Mesodermal cell (in vitro differentiated cells): ENCODE results near the gene HMGXB4.

Source experiments
- H3K27ac ChIP-seq: 2 replicates; pipeline ENCODE4 v1.7.0; 2013; ENCODE audit warnings: mild to moderate bottlenecking, low read depth, low read length, moderate library complexity; ENCODE audit not compliant: severe bottlenecking
- H3K36me3 ChIP-seq: 2 replicates; pipeline ENCODE4 v1.7.1; 2013; ENCODE audit warnings: mild to moderate bottlenecking, low read length, moderate library complexity; ENCODE audit not compliant: control insufficient read depth, insufficient read depth
- H3K4me1 ChIP-seq: one replicate; pipeline ENCODE4 v1.7.1; 2013; ENCODE audit warnings: mild to moderate bottlenecking, low read length; ENCODE audit not compliant: insufficient read depth, control insufficient read depth, poor library complexity, severe bottlenecking
- H3K4me3 ChIP-seq: 2 replicates; pipeline ENCODE4 v1.7.0; 2013; ENCODE audit warnings: low read length, control low read depth, mild to moderate bottlenecking; ENCODE audit not compliant: insufficient read depth, poor library complexity, severe bottlenecking; ENCODE audit errors: extremely low read depth
- H3K9me3 ChIP-seq: 2 replicates; pipeline ENCODE4 v1.7.1; 2013; ENCODE audit warnings: mild to moderate bottlenecking, low read length, moderate library complexity; ENCODE audit not compliant: control insufficient read depth
- WGBS, 2 experiments: methylation state at CpG; one replicate each; pipeline ENCODE4 v1.1.5; 2013; ENCODE audit warnings: missing lambda C conversion rate in 2 of 2; ENCODE audit not compliant: insufficient coverage in 2 of 2; 5-methylcytosine and 5-hydroxymethylcytosine counted together

Gene HMGXB4

DNA sequence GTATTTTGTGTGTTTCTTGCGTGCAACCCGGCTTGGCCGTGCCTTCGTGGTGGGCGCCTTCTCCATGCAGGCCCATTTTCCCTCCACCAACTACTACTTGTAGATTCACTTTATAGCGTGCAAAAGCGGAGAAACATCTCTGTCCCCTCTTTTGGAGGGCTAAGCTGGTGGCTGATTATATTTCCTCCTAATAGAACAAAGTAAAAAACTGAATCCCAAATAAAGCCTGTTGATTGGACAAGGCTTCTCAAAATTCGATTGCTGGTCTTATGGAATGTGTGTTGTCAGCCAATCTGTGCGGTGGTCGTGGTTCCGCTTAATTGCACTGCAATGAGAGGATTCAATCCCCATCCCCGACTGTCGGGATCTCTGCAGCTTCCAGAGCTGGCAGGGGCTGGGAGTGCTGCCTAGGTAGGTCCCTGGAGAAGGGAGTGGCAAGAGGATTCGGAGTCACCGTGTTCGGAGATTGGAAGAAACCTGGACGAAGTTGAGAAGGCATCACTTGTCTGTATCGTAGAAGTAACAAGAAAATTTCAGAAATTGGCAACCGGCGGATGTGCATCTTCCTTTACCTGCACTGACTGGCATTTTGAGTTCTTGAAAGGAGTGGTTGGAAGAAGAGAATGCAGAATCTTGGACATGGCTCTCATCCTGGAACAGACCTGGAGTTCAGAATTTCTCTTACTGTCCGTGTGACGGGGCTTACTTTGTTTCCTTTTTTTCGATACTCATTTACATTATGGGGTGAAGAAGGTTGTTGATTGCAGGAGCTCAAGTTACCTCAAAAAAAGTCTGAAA is 1.1 kb downstream of the HMGXB4 start:
- H3K9me3 ChIP-seq = no peaks in the 10 kb centered on the region
- peaks cover 2% of the 10 kb centered on the region for H3K4me1 ChIP-seq
- H3K4me3 ChIP-seq = peak overlapping the region; percentile 87
- WGBS, 2 experiments = 30 to 37% methylated on average over 15 to 18 of the region's 23 CpGs
- H3K27ac ChIP-seq = peak overlapping the region; percentile 96
- peaks cover 35% of the 10 kb centered on the region for H3K36me3 ChIP-seq

DNA sequence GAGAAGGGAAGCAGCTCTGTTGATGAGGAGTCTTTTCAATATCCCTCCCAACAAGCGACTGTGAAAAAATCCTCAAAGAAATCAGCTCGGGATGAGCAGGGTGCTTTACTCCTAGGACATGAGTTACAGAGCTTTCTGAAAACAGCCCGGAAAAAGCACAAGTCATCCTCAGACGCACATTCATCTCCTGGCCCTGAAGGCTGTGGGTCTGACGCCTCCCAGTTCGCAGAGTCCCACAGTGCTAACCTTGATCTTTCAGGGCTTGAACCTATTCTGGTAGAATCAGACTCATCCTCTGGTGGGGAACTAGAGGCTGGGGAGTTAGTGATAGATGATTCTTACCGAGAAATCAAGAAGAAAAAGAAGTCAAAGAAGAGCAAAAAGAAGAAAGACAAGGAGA is 7.7 kb downstream of the HMGXB4 start:
- Histone ChIP-seq H3K9me3 (no peaks in the 10 kb centered on the region), H3K4me3 (no peak overlapping the region), H3K27ac (no peak overlapping the region), H3K4me1 (no peaks in the 10 kb centered on the region), H3K36me3 (peaks cover 88% of the 10 kb centered on the region)
- 93 to 100% methylated on average over 6 to 7 of the region's 7 CpGs for WGBS, 2 experiments

DNA sequence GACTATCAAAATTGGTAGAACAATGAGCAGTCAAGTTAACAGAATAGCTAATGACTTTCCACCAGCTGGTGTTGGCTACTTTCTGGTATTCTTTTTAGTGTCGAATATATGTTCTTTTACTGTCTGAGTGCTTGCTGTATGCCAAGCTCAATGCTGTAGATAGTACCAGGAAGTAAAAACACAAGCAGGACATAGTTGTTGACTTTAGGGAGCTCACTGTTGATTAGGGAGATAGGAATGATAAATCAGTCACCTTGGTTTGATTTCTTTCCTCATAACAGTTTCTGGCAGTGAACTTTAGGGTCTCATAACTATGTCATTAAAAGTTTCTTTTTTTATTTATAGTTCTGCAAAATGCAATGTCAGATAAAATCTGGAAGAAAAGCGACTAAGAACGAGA is 9.0 kb downstream of the HMGXB4 start:
- WGBS, 2 experiments = 100% methylated on average over 2 of the region's 3 CpGs

DNA sequence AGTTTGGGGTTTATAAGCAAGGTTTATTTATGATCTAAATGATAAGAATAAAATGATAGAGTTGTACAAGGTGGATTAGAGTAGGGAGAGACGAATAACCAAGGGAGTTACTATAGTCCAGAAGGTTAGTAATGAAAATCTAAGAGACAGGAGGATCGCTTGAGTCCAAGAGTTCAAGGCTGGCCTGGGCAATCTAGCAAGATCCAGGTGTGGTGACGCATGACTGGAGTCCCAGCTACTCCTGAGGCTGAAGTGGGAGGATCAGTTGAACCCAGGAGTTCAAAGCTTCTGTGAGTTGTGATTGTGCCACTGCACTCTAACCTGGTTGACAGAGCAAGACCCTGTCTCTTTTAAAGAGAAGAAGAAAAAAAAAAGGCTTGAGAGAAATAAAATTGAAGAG is 12.3 kb downstream of the HMGXB4 start:
- Histone ChIP-seq H3K4me3 (no peak overlapping the region), H3K4me1 (no peaks in the 10 kb centered on the region), H3K9me3 (no peaks in the 10 kb centered on the region), H3K27ac (no peak overlapping the region), H3K36me3 (peaks cover 97% of the 10 kb centered on the region)
- WGBS, 2 experiments = 90 to 98% methylated on average over 3 of the region's 3 CpGs

More for the DNA sequence above, 9.0 kb downstream of the HMGXB4 start:
- no peaks in the 10 kb centered on the region for H3K4me1 ChIP-seq
- H3K4me3 ChIP-seq = no peak overlapping the region
- H3K9me3 ChIP-seq = no peaks in the 10 kb centered on the region
- no peak overlapping the region for H3K27ac ChIP-seq
- H3K36me3 ChIP-seq = peaks cover 96% of the 10 kb centered on the region

DNA sequence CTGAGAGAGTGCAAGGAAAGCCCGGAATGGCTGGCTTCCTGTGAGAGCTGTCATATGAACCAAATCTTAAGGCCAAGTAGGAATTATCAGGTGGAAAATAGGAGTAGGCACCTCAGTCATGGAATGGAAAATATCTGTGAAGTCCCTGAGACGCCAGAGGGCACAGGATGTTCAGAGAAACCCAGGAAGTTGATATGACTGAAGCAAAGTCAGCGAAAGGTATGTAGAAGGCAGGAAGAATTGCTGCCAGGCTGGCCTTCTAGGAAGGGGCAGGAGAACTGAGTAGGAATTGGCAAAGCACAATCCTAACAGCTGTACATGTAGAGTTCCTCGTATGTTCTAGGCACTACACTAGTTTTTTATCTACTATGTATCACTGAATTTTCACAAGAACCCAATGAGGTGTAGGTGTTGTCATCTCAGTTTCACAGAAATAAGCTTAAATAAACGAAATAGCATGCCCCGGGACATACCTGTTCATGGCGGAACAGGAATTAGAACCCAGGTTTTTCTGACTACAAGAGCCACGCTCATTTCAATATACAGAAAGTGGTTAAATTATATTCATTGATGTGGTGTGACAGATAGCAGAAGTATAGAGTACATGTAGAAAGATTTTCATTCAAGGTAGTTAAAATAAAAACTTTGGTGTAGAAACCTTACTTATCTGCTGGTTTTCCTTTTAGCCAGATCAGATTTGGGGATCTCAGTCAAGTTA is 17.0 kb downstream of the HMGXB4 start:
- WGBS, 2 experiments = 94 to 100% methylated on average over 3 to 5 of the region's 8 CpGs
- no peak overlapping the region for H3K27ac ChIP-seq
- no peaks in the 10 kb centered on the region for H3K4me1 ChIP-seq
- no peak overlapping the region for H3K4me3 ChIP-seq
- H3K9me3 ChIP-seq = no peaks in the 10 kb centered on the region
- H3K36me3 ChIP-seq = peaks cover 88% of the 10 kb centered on the region

DNA sequence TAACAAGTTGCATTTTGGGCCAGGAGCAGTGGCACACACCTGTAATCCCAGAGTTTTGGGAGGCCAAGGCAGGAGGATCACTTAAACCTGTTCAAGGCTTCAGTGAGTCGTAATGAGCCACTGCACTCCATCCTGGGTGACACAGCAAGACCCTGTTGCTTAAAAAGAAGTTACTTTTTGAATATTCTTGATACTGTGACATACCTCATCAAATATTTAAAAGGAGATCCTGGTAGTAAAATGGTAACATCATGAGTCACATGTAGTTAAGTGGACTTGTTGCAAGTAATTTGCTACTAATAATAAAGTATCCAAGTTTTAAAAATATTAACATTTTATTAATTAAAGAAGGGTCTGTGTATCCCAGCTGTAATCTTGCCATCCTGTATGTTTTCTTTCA is 18.3 kb downstream of the HMGXB4 start:
- Histone ChIP-seq H3K27ac (no peak overlapping the region), H3K4me1 (no peaks in the 10 kb centered on the region), H3K4me3 (no peak overlapping the region), H3K9me3 (no peaks in the 10 kb centered on the region), H3K36me3 (peaks cover 82% of the 10 kb centered on the region)
- 80% methylated on average over 1 of the region's 1 CpG; no CpG with 5 or more reads in 1 of the 2 experiments for WGBS, 2 experiments

DNA sequence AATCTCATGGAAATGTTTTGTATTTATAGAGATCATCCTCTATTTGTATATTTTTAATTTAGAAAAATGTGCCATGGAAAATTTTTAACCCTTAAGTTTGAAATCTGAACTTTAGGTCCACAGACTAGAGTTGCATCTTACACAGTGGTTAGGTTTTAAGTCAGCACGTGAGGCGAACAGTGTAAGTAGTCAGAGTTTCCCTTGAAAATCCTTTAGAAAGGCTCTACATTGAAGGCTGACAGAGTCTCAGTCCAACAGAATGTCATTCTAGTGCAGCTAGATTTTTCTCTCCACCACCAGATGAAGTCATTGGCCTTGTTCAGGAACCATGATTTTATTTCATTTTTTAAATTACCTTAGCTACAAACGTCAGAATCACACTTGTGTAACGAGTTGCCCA is 18.7 kb downstream of the HMGXB4 start:
- H3K36me3 ChIP-seq = peaks cover 80% of the 10 kb centered on the region
- no peaks in the 10 kb centered on the region for H3K4me1 ChIP-seq
- no peaks in the 10 kb centered on the region for H3K9me3 ChIP-seq
- H3K27ac ChIP-seq = no peak overlapping the region
- H3K4me3 ChIP-seq = no peak overlapping the region
- 100% methylated on average over 3 of the region's 4 CpGs; no CpG with 5 or more reads in 1 of the 2 experiments for WGBS, 2 experiments

DNA sequence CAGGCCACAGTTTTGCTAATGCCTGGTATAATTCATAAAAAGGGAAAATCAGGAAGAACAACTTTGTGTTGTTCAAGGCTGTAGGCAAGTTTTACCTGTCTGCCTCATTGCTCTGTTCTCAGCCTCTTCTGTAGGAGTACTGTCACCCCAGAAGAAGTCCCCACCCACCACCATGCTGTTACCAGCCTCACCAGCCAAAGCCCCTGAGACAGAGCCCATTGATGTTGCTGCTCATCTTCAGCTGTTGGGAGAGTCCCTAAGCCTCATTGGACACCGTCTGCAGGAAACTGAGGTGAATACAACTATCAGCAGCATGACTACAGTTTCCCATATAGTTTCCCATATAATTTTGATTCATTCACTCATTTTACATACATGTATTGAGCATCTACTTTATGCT is 30.8 kb downstream of the HMGXB4 start:
- Histone ChIP-seq H3K36me3 (peaks cover 86% of the 10 kb centered on the region), H3K9me3 (no peaks in the 10 kb centered on the region), H3K4me3 (no peak overlapping the region), H3K27ac (no peak overlapping the region), H3K4me1 (no peaks in the 10 kb centered on the region)
- 86 to 100% methylated on average over 1 of the region's 1 CpG for WGBS, 2 experiments

DNA sequence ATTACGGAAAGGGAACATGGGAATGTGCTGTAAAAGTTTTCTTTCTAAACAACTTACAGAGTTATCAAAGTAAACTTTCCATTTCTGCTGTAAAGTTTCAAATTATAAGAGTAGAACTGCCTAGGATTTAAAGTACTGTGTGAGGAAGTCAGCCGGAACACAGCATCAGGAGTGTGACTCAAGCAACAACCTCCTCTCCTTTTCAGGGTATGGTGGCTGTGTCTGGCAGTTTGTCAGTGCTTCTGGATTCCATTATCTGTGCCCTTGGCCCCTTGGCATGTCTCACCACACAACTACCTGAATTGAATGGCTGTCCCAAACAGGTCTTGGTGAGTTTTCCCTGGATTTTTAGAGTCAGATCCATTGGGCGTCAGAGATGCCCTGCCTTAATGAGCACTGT is 35.5 kb downstream of the HMGXB4 start:
- Histone ChIP-seq H3K36me3 (peaks cover 78% of the 10 kb centered on the region), H3K4me1 (no peaks in the 10 kb centered on the region), H3K9me3 (no peaks in the 10 kb centered on the region), H3K27ac (no peak overlapping the region), H3K4me3 (no peak overlapping the region)
- WGBS, 2 experiments = 100% methylated on average over 2 of the region's 3 CpGs

DNA sequence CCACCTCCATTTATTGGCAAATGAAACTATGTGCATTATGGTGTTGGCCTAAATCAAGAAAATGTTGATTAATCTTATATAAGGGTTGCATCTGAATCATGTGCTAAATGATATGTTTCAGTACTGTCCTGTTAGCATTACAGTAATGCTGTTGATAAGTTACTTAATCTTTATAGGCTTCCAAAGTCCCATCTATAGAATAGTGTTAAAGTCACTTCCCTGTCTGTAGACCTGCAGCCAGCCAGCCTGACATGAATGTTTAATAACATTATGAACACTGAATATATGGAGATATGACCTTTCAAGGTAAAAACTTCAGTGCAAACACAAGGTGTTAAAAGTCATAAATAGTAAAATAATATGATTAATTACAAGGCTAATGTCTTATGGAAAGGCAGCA is 38.8 kb downstream of the HMGXB4 start:
- H3K4me1 ChIP-seq = peaks cover 5% of the 10 kb centered on the region
- no peak overlapping the region for H3K4me3 ChIP-seq
- H3K9me3 ChIP-seq = no peaks in the 10 kb centered on the region
- no peak overlapping the region for H3K27ac ChIP-seq
- peaks cover 55% of the 10 kb centered on the region for H3K36me3 ChIP-seq

DNA sequence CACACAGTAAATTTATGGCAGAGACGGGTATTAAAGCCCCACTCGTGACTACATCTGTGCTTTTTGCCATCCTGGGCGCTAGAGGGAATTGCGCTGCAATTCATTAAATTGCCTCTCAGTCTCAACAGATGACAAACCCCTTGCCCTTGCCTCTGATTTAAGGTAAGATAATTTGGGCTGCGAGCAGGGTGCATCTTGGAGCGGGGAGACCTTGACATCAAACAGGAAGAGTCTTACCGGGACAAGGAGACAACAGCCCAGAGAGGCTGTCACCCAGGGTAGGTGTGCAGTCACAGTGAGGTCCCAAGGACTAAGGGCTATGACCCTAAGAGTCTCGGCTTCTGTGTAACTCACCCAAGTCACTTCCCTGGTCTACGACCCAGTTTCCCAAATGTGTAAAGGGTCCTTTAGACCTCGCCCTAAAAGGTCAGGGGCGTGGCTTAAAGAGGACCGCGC is 42.0 kb downstream of the HMGXB4 start:
- Histone ChIP-seq H3K9me3 (no peaks in the 10 kb centered on the region), H3K4me1 (peaks cover 22% of the 10 kb centered on the region), H3K4me3 (peak overlapping the region; percentile 71), H3K36me3 (peaks cover 26% of the 10 kb centered on the region), H3K27ac (peak overlapping the region; percentile 95)
- 30 to 37% methylated on average over 11 of the region's 13 CpGs for WGBS, 2 experiments
